Measurements from ENCODE around the gene RGS13. TPM values are rescaled to one million over a fixed set of nuclear protein-coding genes. Genes with fewer than 3 reads are reported as not detected.

The RGS13 gene
- total and polyA plus RNA-seq, 4 donors: 0.14 to 1.3 (median 0.51) TPM

- WGBS, 2 donors: 98 to 100% methylated on average over 1 of the region's 1 CpG
- ATAC-seq (ENCODE audit: insufficient read depth, low FRiP score) (no peak), DNase-seq (no peak)
Observed at GRCh38 chr1:192615055-192615454, 20.9 kb upstream of the RGS13 start.

GRCh38 chr1:192620071-192620635, 15.8 kb upstream of the RGS13 start:
- Histone ChIP-seq H3K36me3 (ENCODE audit: control insufficient read depth in 4 of 4, insufficient read depth in 4 of 4, low read length in 4 of 4) (no peaks in the 10 kb centered on the region), H3K27ac (ENCODE audit: low read depth in 1 of 2, low read length in 1 of 2) (no peak overlapping the region), H3K9me3 (ENCODE audit: control insufficient read depth in 4 of 4, insufficient read depth in 3 of 4, low read length in 3 of 4) (no peaks in the 10 kb centered on the region), H3K4me3 (no peak overlapping the region), H3K9ac (ENCODE audit: insufficient read depth in 1 of 2, low read length in 2 of 2) (no peak overlapping the region), H3K4me1 (ENCODE audit: control insufficient read depth in 5 of 5, insufficient read depth in 5 of 5, low read length in 5 of 5) (peaks cover 0 to 7% (median 0%) of the 10 kb centered on the region in 5 donors), H3K27me3 (ENCODE audit: control insufficient read depth in 3 of 3, insufficient read depth in 3 of 3, low read length in 2 of 3) (no peaks in the 10 kb centered on the region)
- no peak for ATAC-seq (ENCODE audit: insufficient read depth, low FRiP score)
- TF ChIP-seq CTCF (IDR thresholded peaks at IDR 0.05; ENCODE audit: control extremely low read depth, extremely low read depth): no peak
- no peak for DNase-seq

More at GRCh38 chr1:192615055-192615454, 20.9 kb upstream of the RGS13 start:
- Histone ChIP-seq H3K27me3 (ENCODE audit: control insufficient read depth in 3 of 3, insufficient read depth in 3 of 3, low read length in 2 of 3) (no peaks in the 10 kb centered on the region), H3K36me3 (ENCODE audit: control insufficient read depth in 4 of 4, insufficient read depth in 4 of 4, low read length in 4 of 4) (no peaks in the 10 kb centered on the region), H3K27ac (ENCODE audit: low read depth in 1 of 2, low read length in 1 of 2) (no peak overlapping the region), H3K4me1 (ENCODE audit: control insufficient read depth in 5 of 5, insufficient read depth in 5 of 5, low read length in 5 of 5) (peaks cover 0 to 2% (median 0%) of the 10 kb centered on the region in 5 donors), H3K9me3 (ENCODE audit: control insufficient read depth in 4 of 4, insufficient read depth in 3 of 4, low read length in 3 of 4) (no peaks in the 10 kb centered on the region), H3K9ac (ENCODE audit: insufficient read depth in 1 of 2, low read length in 2 of 2) (no peak overlapping the region), H3K4me3 (no peak overlapping the region)
- TF ChIP-seq CTCF (IDR thresholded peaks at IDR 0.05; ENCODE audit: control extremely low read depth, extremely low read depth): no peak

GRCh38 chr1:192626366-192627179, 9.4 kb upstream of the RGS13 start:
- H3K9me3 ChIP-seq (ENCODE audit: control insufficient read depth in 4 of 4, insufficient read depth in 3 of 4, low read length in 3 of 4): no peaks in the 10 kb centered on the region
- ATAC-seq (ENCODE audit: insufficient read depth, low FRiP score) (no peak), DNase-seq (peak in 1 of 3 donors; percentile 47)
- no peak for TF ChIP-seq CTCF (IDR thresholded peaks at IDR 0.05; ENCODE audit: control extremely low read depth, extremely low read depth)
- no peaks in the 10 kb centered on the region for H3K36me3 ChIP-seq (ENCODE audit: control insufficient read depth in 4 of 4, insufficient read depth in 4 of 4, low read length in 4 of 4)
- H3K27ac ChIP-seq (ENCODE audit: low read depth in 1 of 2, low read length in 1 of 2): no peak overlapping the region
- WGBS, 2 donors: 56 to 75% methylated on average over 3 of the region's 3 CpGs
- H3K9ac ChIP-seq (ENCODE audit: insufficient read depth in 1 of 2, low read length in 2 of 2): no peak overlapping the region
- H3K27me3 ChIP-seq (ENCODE audit: control insufficient read depth in 3 of 3, insufficient read depth in 3 of 3, low read length in 2 of 3): no peaks in the 10 kb centered on the region
- peaks cover 0 to 47% (median 28%) of the 10 kb centered on the region in 5 donors for H3K4me1 ChIP-seq (ENCODE audit: control insufficient read depth in 5 of 5, insufficient read depth in 5 of 5, low read length in 5 of 5)
- H3K4me3 ChIP-seq: no peak overlapping the region
